SK-N-SH (cell line): Measurements from ENCODE around the gene MRPL24. TPM values are rescaled to one million over a fixed set of nuclear protein-coding genes. Genes with fewer than 3 reads are reported as not detected.
A peak's percentile ranks its signal among the peaks of the same experiment; 100 is the strongest.

Experiments
- CTCF ChIA-PET: fragments of 300-600, 350-600 bp; formaldehyde crosslinking; extraction: SDS; loops from one replicate; lab custom pipeline; 2021; lab: Yijun Ruan, JAX
- POLR2A ChIA-PET: fragments of 350-600 bp; sonication (Branson Sonifier 250); formaldehyde crosslinking; extraction: SDS; loops from one replicate; lab custom pipeline; 2020; ENCODE audit warnings: antibody characterized with exemption, inconsistent platforms; lab: Yijun Ruan, JAX
- DNase-seq: peaks from one replicate; pipeline ENCODE4 v3.0.0; 2012
- H2AFZ ChIP-seq: fragments of 200-600 bp; sonication (generic); 2 replicates; pipeline ENCODE4 v1.8.1; 2016; ENCODE audit warnings: antibody characterized with exemption, mild to moderate bottlenecking, low read depth
- H3F3A ChIP-seq: fragments of 200-600 bp; sonication (generic); replicated peaks from 2 replicates; pipeline ENCODE3; 2016; ENCODE audit warnings: antibody characterized with exemption, mild to moderate bottlenecking; ENCODE audit not compliant: insufficient read depth
- H3K27ac ChIP-seq, 2 experiments: fragments of 200-500 bp in 1 of 2; fragments of 200-600 bp in 1 of 2; sonication (Bioruptor generic) in 1 of 2; sonication (generic), shearing (Covaris generic) in 1 of 2; 2 replicates each; pipeline versions ENCODE4 v1.5.1 to v1.6.1; 2014 to 2016; ENCODE audit warnings: low read depth in 2 of 2, inconsistent platforms in 1 of 2, low read length in 1 of 2, mild to moderate bottlenecking in 1 of 2, mixed read lengths in 1 of 2
- H3K27me3 ChIP-seq: fragments of 200-600 bp; sonication (generic), shearing (Covaris generic); 2 replicates; pipeline ENCODE4 v1.6.1; 2016; ENCODE audit warnings: mixed run types; ENCODE audit not compliant: insufficient read depth
- H3K36me3 ChIP-seq, 2 experiments: fragments of 200-500 bp in 1 of 2; fragments of 200-600 bp in 1 of 2; sonication (Bioruptor generic) in 1 of 2; sonication (generic) in 1 of 2; replicated peaks in 1 of 2; 2 replicates each; pipeline versions ENCODE3 to v1.5.1; 2014 to 2016; ENCODE audit warnings: low read length in 1 of 2, mild to moderate bottlenecking in 1 of 2; ENCODE audit not compliant: insufficient read depth in 2 of 2, control insufficient read depth in 1 of 2
- H3K4me1 ChIP-seq, 2 experiments: fragments of 200-500 bp in 1 of 2; fragments of 200-600 bp in 1 of 2; sonication (Bioruptor generic) in 1 of 2; sonication (generic), shearing (Covaris generic) in 1 of 2; 2 replicates each; pipeline versions ENCODE4 v1.5.1 to v1.6.1; 2014 to 2016; ENCODE audit warnings: low read depth in 1 of 2, low read length in 1 of 2, mixed run types in 1 of 2; ENCODE audit not compliant: insufficient read depth in 2 of 2, control insufficient read depth in 1 of 2
- H3K4me2 ChIP-seq: fragments of 200-600 bp; sonication (generic), shearing (Covaris generic); 2 replicates; pipeline ENCODE4 v1.6.1; 2017; ENCODE audit warnings: mixed run types
- H3K4me3 ChIP-seq, 2 experiments: fragments of 200-500 bp in 1 of 2; fragments of 200-600 bp in 1 of 2; sonication (Bioruptor generic) in 1 of 2; sonication (generic), shearing (Covaris generic) in 1 of 2; 2 replicates each; pipeline versions ENCODE4 v1.5.1 to v1.8.1; 2014 to 2016; ENCODE audit warnings: low read depth in 2 of 2, inconsistent platforms in 1 of 2, low read length in 1 of 2, mild to moderate bottlenecking in 1 of 2, mixed read lengths in 1 of 2, moderate library complexity in 1 of 2
- H3K79me2 ChIP-seq: fragments of 200-600 bp; sonication (generic); 2 replicates; pipeline ENCODE4 v1.8.1; 2017; ENCODE audit warnings: mild to moderate bottlenecking; ENCODE audit not compliant: insufficient read depth
- H3K9ac ChIP-seq: fragments of 200-600 bp; sonication (generic); 2 replicates; pipeline ENCODE4 v1.6.1; 2017; ENCODE audit warnings: mixed run types
- H3K9me2 ChIP-seq: fragments of 200-600 bp; sonication (generic); 2 replicates; pipeline ENCODE4 v1.6.1; 2017; ENCODE audit warnings: mixed run types
- H3K9me3 ChIP-seq: fragments of 200-600 bp; sonication (generic); 2 replicates; pipeline ENCODE4 v1.6.1; 2017; ENCODE audit warnings: mixed run types, mild to moderate bottlenecking, moderate library complexity
- H4K20me1 ChIP-seq: fragments of 200-600 bp; sonication (generic); 2 replicates; pipeline ENCODE4 v1.6.1; 2017; ENCODE audit warnings: mild to moderate bottlenecking, mixed run types; ENCODE audit not compliant: insufficient read depth
- FOSL2 ChIP-seq: IDR thresholded peaks from 2 replicates; pipeline ENCODE4 v1.4.0; 2012; ENCODE audit warnings: low read depth, mild to moderate bottlenecking, moderate library complexity, borderline replicate concordance
- GABPA ChIP-seq: IDR thresholded peaks from 2 replicates; pipeline ENCODE4 v1.4.0; 2012; ENCODE audit warnings: low read depth, mild to moderate bottlenecking
- NFIC ChIP-seq: IDR thresholded peaks from 2 replicates; pipeline ENCODE4 v1.4.0; 2012; ENCODE audit warnings: borderline replicate concordance
- RCOR1 ChIP-seq: fragments of 150-350 bp; IDR thresholded peaks from 2 replicates; pipeline ENCODE4 v1.6.1; 2017; ENCODE audit warnings: antibody characterized with exemption, low read length
- SIN3A ChIP-seq: IDR thresholded peaks from 2 replicates; pipeline ENCODE4 v1.6.1; 2012; ENCODE audit warnings: low read depth, mild to moderate bottlenecking, low read length, moderate library complexity, borderline replicate concordance
- SMC3 ChIP-seq: IDR thresholded peaks from 2 replicates; pipeline ENCODE4 v1.6.1; 2012; ENCODE audit warnings: low read depth, low read length, improper control_type of control experiment
- TAF1 ChIP-seq: IDR thresholded peaks from 2 replicates; pipeline ENCODE4 v1.6.1; 2012; ENCODE audit warnings: low read depth, mild to moderate bottlenecking, low read length, moderate library complexity, borderline replicate concordance
- WGBS: methylation state at CpG from one replicate; pipeline ENCODE4 v1.1.6; 2017; ENCODE audit warnings: low lambda C conversion rate; 5-methylcytosine and 5-hydroxymethylcytosine counted together
- polyA plus RNA-seq, 3 experiments: library from polyadenylated mRNA; depleted of rRNA; stranded (reverse); fragments of >200 nt; gene quantifications; 2 replicates each; pipeline ENCODE4 v1.2.3, GENCODE V29; 2012
- TF ChIP-seq, protein P1 (sequence below): IDR thresholded peaks from 2 replicates; pipeline ENCODE4; 2012

MRPL24 gene
- polyA plus RNA-seq, 1 of the 3 experiments (the other 2 are of a cell fraction): 149 TPM

DNA sequence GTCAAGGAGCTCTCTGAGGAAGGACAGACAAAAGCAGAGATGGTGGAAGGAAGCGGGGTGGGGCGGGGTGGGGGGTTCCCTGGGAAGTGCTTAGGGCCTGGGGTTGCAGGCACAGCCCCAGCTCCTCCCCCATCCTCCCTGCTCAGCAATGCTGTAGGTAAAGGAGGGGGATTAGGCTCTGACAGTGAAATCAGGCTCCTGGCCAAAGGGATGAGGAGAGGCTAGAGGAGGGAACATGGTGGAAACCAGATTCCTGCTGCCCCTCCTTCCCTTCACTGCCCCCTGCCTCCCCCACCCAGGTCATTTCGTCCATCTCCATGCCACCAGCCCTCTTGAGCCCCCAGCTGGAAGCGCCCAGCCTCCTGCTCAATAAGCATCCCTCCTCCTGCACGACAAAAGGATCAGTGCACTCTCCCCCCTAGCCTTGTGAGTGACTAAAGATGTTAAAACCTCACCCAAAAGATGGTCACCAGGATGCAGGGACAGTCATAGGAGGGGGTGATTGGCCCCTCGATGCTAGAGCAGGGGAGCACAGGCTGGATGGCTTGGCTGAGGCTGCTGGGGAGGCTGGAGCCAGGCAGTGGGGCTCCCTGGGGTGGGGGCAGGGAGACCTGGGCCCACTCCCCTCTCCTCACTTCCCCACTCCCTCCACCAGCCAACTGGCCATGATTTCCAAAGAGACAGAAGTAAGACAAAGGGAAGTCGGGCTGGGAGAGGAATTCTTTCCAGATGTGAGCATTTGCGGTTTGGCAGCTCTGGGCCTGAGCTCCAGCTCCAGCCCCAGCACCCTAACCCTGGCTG lies 33.3 kb downstream of the MRPL24 start:
- H3K79me2 ChIP-seq: no peaks in the 10 kb centered on the region
- H3K27me3 ChIP-seq: no peaks in the 10 kb centered on the region
- H3K9ac ChIP-seq: no peak overlapping the region
- peaks cover 39% of the 10 kb centered on the region for H3F3A ChIP-seq
- H4K20me1 ChIP-seq: no peaks in the 10 kb centered on the region
- no peaks in the 10 kb centered on the region for H3K9me3 ChIP-seq
- peak overlapping the region; percentile 8 to 98; a peak in 3 of 4 replicates for H3K27ac ChIP-seq
- peaks cover 76 to 96% of the 10 kb centered on the region in 2 experiments for H3K4me1 ChIP-seq
- CTCF ChIA-PET: interaction anchor here (0.6 to 45.5 kb wide), 17 partner anchors 8 to 411 kb away, joined by 3 to 2702 read pairs (median 5); partner anchors contain the start of genes CRABP2, ISG20L2, METTL25B and NES
- POLR2A ChIA-PET: interaction anchor here (0.6 to 5.3 kb wide), 3 partner anchors 10 to 80 kb away, joined by 3 to 57 read pairs (median 7); no protein-coding TSS in a partner anchor
- DNase-seq: no peak
- H3K9me2 ChIP-seq: no peaks in the 10 kb centered on the region
- H2AFZ ChIP-seq: no peak overlapping the region
- no peaks in the 10 kb centered on the region for H3K36me3 ChIP-seq
- TF ChIP-seq NFIC (peak; percentile 13; the same call in 1 of the 2 replicates), FOSL2 (no peak), RCOR1 (no peak), GABPA (no peak), SMC3 (no peak), TAF1 (no peak)
- TF ChIP-seq, protein P1, sequence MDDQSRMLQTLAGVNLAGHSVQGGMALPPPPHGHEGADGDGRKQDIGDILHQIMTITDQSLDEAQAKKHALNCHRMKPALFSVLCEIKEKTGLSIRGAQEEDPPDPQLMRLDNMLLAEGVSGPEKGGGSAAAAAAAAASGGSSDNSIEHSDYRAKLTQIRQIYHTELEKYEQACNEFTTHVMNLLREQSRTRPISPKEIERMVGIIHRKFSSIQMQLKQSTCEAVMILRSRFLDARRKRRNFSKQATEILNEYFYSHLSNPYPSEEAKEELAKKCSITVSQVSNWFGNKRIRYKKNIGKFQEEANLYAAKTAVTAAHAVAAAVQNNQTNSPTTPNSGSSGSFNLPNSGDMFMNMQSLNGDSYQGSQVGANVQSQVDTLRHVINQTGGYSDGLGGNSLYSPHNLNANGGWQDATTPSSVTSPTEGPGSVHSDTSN: no peak
- peak overlapping the region; percentile 61; the same call in 1 of the 2 replicates for H3K4me2 ChIP-seq
- H3K4me3 ChIP-seq: no peak overlapping the region
- WGBS: 44% methylated on average over 8 of the region's 8 CpGs

DNA sequence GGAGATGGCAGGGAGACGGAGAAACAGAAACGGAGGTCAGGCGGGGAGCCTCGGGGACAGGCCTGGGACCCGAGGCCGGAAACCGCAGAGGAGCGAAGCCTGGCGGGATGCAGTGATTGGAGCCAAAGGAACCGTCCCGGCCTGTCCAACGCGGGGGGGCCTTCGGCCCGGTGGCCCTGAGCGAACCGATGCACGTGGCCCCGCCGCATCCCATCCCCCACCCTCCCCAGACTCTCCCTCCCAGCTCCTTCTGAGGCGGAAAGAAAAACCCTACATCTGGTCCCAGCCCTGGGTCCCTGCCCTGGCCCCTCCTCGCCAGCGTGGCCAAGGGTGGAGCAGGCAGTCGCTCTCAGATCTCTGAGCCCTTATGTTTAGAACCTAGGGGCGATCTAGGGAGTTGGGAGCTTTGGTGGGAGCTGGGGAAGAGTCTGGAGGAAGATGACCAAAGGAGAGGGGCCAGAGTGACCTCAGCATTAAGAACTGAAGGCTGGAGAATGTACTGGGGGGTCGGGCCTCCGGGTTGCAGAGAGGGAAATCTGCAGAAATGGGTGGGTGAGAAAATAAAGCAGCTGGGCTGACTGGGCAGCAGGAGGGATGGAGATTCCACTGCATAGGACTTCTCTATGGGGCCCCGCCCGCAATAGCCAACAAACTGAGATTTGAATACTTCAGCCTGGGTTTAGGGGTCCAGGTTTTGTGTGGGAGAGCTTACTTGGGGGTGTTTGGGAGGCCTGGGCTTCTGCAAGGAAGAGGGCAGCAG lies 34.1 kb downstream of the MRPL24 start:
- Histone ChIP-seq H3K9ac (no peak overlapping the region), H3K27ac (peak overlapping the region in 1 of 2 experiments; percentile 98; a peak in 2 of 4 replicates), H3K27me3 (no peaks in the 10 kb centered on the region), H3K9me3 (no peaks in the 10 kb centered on the region), H3K4me1 (peaks cover 76 to 90% of the 10 kb centered on the region in 2 experiments), H3K79me2 (no peaks in the 10 kb centered on the region), H3K4me2 (peak overlapping the region; percentile 61; the same call in 1 of the 2 replicates), H3F3A (peaks cover 34% of the 10 kb centered on the region), H3K36me3 (no peaks in the 10 kb centered on the region), H3K9me2 (no peaks in the 10 kb centered on the region), H2AFZ (no peak overlapping the region), H4K20me1 (no peaks in the 10 kb centered on the region), H3K4me3 (no peak overlapping the region)
- 87% methylated on average over 29 of the region's 29 CpGs for WGBS
- ChIA-PET POLR2A (interaction anchor here (0.6 to 5.3 kb wide), 4 partner anchors 9 to 79 kb away, joined by 3 to 57 read pairs (median 5); no protein-coding TSS in a partner anchor), CTCF (interaction anchor here (0.6 to 45.5 kb wide), 19 partner anchors 9 to 410 kb away, joined by 3 to 2702 read pairs (median 4); partner anchors contain the start of genes CRABP2, ISG20L2, METTL25B and NES)
- no peak for DNase-seq
- TF ChIP-seq FOSL2: no peak
- no peak for TF ChIP-seq SIN3A
